Suprapubic skin (tissue), 3 donors: ENCODE results near the gene GPR63.

Experiments
- POLR2A ChIP-seq, 2 donors: fragments of 450-650 bp; IDR thresholded peaks; one replicate each; pipeline ENCODE4 v1.6.1; 2017; ENCODE audit warnings: antibody characterized with exemption in 2 of 2, mild to moderate bottlenecking in 2 of 2, moderate library complexity in 2 of 2
- TF ChIP-seq, protein P1 (sequence below), 2 donors: fragments of 200-600 bp in 1 of 2; fragments of 450-650 bp in 1 of 2; sonication (generic) in 1 of 2; IDR thresholded peaks; one replicate each; pipeline ENCODE4 v1.5.1; 2016 to 2019; ENCODE audit warnings: antibody characterized with exemption in 2 of 2, mild to moderate bottlenecking in 1 of 2, moderate library complexity in 1 of 2

DNA sequence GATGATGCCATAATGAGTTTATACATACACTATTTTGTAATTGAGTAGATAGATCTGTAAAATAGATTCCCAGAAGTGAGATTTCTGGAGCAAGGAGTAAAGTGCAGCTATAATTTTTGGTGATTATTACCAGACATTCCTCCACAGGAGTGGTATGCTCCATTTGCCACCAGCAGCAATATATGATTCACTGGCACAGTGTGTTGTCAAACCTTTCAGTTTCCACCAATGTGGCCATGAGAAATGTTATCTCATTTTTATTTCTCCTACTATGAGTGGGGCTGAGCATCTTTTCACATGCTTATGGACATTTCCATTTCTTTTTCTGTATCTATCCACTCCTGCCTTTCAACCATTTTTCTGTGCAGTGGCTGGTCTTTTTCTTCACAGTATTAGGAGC lies 70.5 kb downstream of the GPR63 start:
- no peak for TF ChIP-seq POLR2A (IDR thresholded peaks at IDR 0.05)
- TF ChIP-seq, protein P1, sequence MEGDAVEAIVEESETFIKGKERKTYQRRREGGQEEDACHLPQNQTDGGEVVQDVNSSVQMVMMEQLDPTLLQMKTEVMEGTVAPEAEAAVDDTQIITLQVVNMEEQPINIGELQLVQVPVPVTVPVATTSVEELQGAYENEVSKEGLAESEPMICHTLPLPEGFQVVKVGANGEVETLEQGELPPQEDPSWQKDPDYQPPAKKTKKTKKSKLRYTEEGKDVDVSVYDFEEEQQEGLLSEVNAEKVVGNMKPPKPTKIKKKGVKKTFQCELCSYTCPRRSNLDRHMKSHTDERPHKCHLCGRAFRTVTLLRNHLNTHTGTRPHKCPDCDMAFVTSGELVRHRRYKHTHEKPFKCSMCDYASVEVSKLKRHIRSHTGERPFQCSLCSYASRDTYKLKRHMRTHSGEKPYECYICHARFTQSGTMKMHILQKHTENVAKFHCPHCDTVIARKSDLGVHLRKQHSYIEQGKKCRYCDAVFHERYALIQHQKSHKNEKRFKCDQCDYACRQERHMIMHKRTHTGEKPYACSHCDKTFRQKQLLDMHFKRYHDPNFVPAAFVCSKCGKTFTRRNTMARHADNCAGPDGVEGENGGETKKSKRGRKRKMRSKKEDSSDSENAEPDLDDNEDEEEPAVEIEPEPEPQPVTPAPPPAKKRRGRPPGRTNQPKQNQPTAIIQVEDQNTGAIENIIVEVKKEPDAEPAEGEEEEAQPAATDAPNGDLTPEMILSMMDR (IDR thresholded peaks at IDR 0.05): no peak
